Heart left ventricle (tissue), 16 donors: ENCODE data around the gene ZMYND15. TPM values are rescaled to one million over a fixed set of nuclear protein-coding genes. Genes with fewer than 3 reads are reported as not detected.

Experiments
- ATAC-seq, 4 donors: fragments of 200-7000 bp; cut with Tn5 transposase; one replicate each; pipeline ENCODE4 v1.9.1; 2020 to 2022; ENCODE audit warnings: moderate library complexity in 4 of 4, mild to moderate bottlenecking in 3 of 4, moderate number of reproducible peaks in 1 of 4
- DNase-seq, 5 donors: peaks; one replicate each; pipeline ENCODE4 v3.0.0-alpha.2; 2020
- H3K27ac ChIP-seq, 12 donors: fragments of 200-600 bp; sonication (generic) in 4 of 12; one replicate each; pipeline versions ENCODE4 v1.5.0 to v1.8.0; 2016 to 2022; ENCODE audit warnings: mild to moderate bottlenecking in 2 of 12
- H3K27me3 ChIP-seq, 9 donors: fragments of 200-600 bp; sonication (generic) in 2 of 9; one replicate each; pipeline versions ENCODE4 v1.5.1 to v1.8.0; 2016 to 2022; ENCODE audit warnings: mild to moderate bottlenecking in 3 of 9
- H3K36me3 ChIP-seq, 9 donors: fragments of 200-600 bp; sonication (generic) in 2 of 9; one replicate each; pipeline versions ENCODE4 v1.5.0 to v1.8.0; 2018 to 2022; ENCODE audit warnings: mild to moderate bottlenecking in 2 of 9
- H3K4me1 ChIP-seq, 12 donors: fragments of 200-600 bp; sonication (generic) in 4 of 12; one replicate each; pipeline versions ENCODE4 v1.5.0 to v1.8.0; 2016 to 2022; ENCODE audit warnings: mild to moderate bottlenecking in 3 of 12
- H3K4me3 ChIP-seq, 12 donors: fragments of 200-600 bp; sonication (generic) in 4 of 12; one replicate each; pipeline versions ENCODE4 v1.5.0 to v1.8.0; 2017 to 2022; ENCODE audit warnings: mild to moderate bottlenecking in 9 of 12, moderate library complexity in 4 of 12
- H3K9me3 ChIP-seq, 12 donors: fragments of 200-600 bp; sonication (generic) in 4 of 12; one replicate each; pipeline versions ENCODE4 v1.5.0 to v1.8.0; 2016 to 2022; ENCODE audit warnings: mild to moderate bottlenecking in 1 of 12
- CTCF ChIP-seq, 12 donors: fragments of 200-600 bp; sonication (generic) in 4 of 12; IDR thresholded peaks; one replicate each; pipeline versions ENCODE4 v1.5.0 to v1.8.0; 2018 to 2022; ENCODE audit warnings: antibody characterized with exemption in 12 of 12, mild to moderate bottlenecking in 5 of 12
- POLR2A ChIP-seq, 2 donors: fragments of 450-650 bp; IDR thresholded peaks; one replicate each; pipeline ENCODE4 v1.6.1; 2017; ENCODE audit warnings: antibody characterized with exemption in 2 of 2, mild to moderate bottlenecking in 2 of 2, moderate library complexity in 2 of 2
- WGBS, 4 donors: extraction: QIAGEN DNeasy Blood & Tissue Kit in 2 of 4; methylation state at CpG; one replicate each; pipeline versions ENCODE4 v1.1.5 to v1.1.7; 2013 to 2018; 5-methylcytosine and 5-hydroxymethylcytosine counted together
- intact Hi-C, 10 donors: fragments of 100-400 bp; cut with DNase I; formaldehyde crosslinking; loops; one replicate each; pipeline versions ENCODE4 v1.11.1 to v1.14.2; 2022
- polyA plus RNA-seq, 2 donors: library from polyadenylated mRNA; stranded (reverse); fragments of 200-250 nt; gene quantifications; one replicate each; pipeline ENCODE4 v1.2.3, GENCODE V29; 2013
- total RNA-seq, 9 donors: library from RNA; depleted of rRNA in 2 of 9; stranded (reverse); fragments of >200 nt in 2 of 9; fragmentation: NEBNext Ultra II Directional in 3 of 9; extraction: Animal tissue kit (Norgen Biotek cat#: 25700) in 3 of 9; gene quantifications; one replicate each; pipeline versions ENCODE4 v1.1.0 to v1.2.4, GENCODE V29; 2016 to 2023
- donor health status: ischemic (EF 13 %, LVEDD 7.1; RV severe dilation, severe dysfunction).
- donor health status: healthy with polysubstance abuse.
- donor health status: DM: no; HTN: yes; CAD: no.
- donor health status: DM: no; HTN: no; CAD: no.
- donor health status: ischemic (EF 25% LVEDD 6.9; RV normal size, moderate dysfunction).
- donor health status: ischemic (EF 25% LVEDD 5.7; RV mildly dilated, moderate dysfunction).
- donor health status: healthy.
- donor health status: DM: yes; HTN: yes; CAD: no.
- donor health status: ischemic (EF 35%, LVEDD 5.7; RV mildly dilated, moderate dysfunction).
- donor health status: nonischemic (EF 11% LVEDD 7.7; RV severe dilation, severe dysfunction).
- donor health status: DM: yes; HTN: yes; CAD: no.
- donor health status: PGD.
- donor health status: ischemic (EF 29% LVEDD 5.4; RV normal size, mild dysfunction).
- donor health status: nonischemic (EF 23%, LVEDD 6.1; RV moderate dilation, normal function).

ZMYND15 gene
- total and polyA plus RNA-seq, 11 donors, result 0.14 to 2.9 (median 0.36) TPM; not detected in 3

- no peaks in the 10 kb centered on the region for H3K36me3 ChIP-seq
- H3K4me3 ChIP-seq, result peak overlapping the region; percentile 49 to 95 (median 72)
- H3K27me3 ChIP-seq, result peaks cover 0 to 15% (median 7%) of the 10 kb centered on the region in 9 donors
- peak; percentile 87 to 94 (median 91) for DNase-seq
- H3K27ac ChIP-seq, result peak overlapping the region; percentile 90 to 99 (median 96)
- H3K4me1 ChIP-seq, result peaks cover 0 to 50% (median 36%) of the 10 kb centered on the region in 12 donors
- peak in 1 of 2 donors; percentile 89 for TF ChIP-seq POLR2A (IDR thresholded peaks at IDR 0.05)
- TF ChIP-seq CTCF (IDR thresholded peaks at IDR 0.05), result peak; percentile 58 to 88 (median 76)
- WGBS, 4 donors, result 0 to 1% (median 0%) methylated on average over 33 to 91 of the region's 91 CpGs
- ATAC-seq, result peak; percentile 87 to 96 (median 94)
- intact Hi-C loops, result loop anchor here (1.0 to 10.0 kb wide), 10 partner anchors 43 to 99 kb away; partner anchors contain the start of genes MED11 (in 8 of the 10), ARRB2 (in 3 of the 10), CXCL16 (in 1 of the 10) and MINK1 (in 1 of the 10)
- no peaks in the 10 kb centered on the region for H3K9me3 ChIP-seq
These were observed 50.5 kb downstream of the ZMYND15 start for GRCh38 chr17:4789951-4790704.

GRCh38 chr17:4790705-4791088, 51.1 kb downstream of the ZMYND15 start:
- 37 to 62% (median 52%) methylated on average over 7 of the region's 7 CpGs for WGBS, 4 donors
- TF ChIP-seq CTCF (IDR thresholded peaks at IDR 0.05) (no peak), POLR2A (IDR thresholded peaks at IDR 0.05) (no peak)
- Histone ChIP-seq H3K27me3 (peaks cover 0 to 9% (median 3%) of the 10 kb centered on the region in 9 donors), H3K4me1 (peaks cover 0 to 45% (median 31%) of the 10 kb centered on the region in 12 donors), H3K9me3 (no peaks in the 10 kb centered on the region), H3K27ac (peak overlapping the region; percentile 90 to 99 (median 96)), H3K36me3 (no peaks in the 10 kb centered on the region), H3K4me3 (peak overlapping the region; percentile 49 to 95 (median 72))
- intact Hi-C loops, result loop anchor here in 4 of 10 donors (1.0 to 5.0 kb wide), 4 partner anchors 43 to 99 kb away; partner anchors contain the start of genes MED11 (in 1 of the 4) and MINK1 (in 1 of the 4)
- no peak for DNase-seq
- ATAC-seq, result no peak

GRCh38 chr17:4795168-4795567, 55.5 kb downstream of the ZMYND15 start:
- Histone ChIP-seq H3K9me3 (no peaks in the 10 kb centered on the region), H3K4me3 (peak overlapping the region in 2 of 12 donors; percentile 76 to 77), H3K36me3 (peaks cover 0 to 26% (median 23%) of the 10 kb centered on the region in 9 donors), H3K4me1 (peaks cover 0 to 21% (median 7%) of the 10 kb centered on the region in 12 donors), H3K27ac (peak overlapping the region in 5 of 12 donors; percentile 55 to 89 (median 83)), H3K27me3 (no peaks in the 10 kb centered on the region)
- TF ChIP-seq POLR2A (IDR thresholded peaks at IDR 0.05) (no peak), CTCF (IDR thresholded peaks at IDR 0.05) (no peak)
- intact Hi-C loops, result loop anchor here in 2 of 10 donors (5.0 kb wide), 2 partner anchors 37 to 42 kb away; partner anchors contain the start of gene MINK1 (in 1 of the 2)
- ATAC-seq (no peak), DNase-seq (no peak)
- WGBS, 4 donors, result 97 to 100% (median 99%) methylated on average over 1 of the region's 1 CpG

Other genes starting within 250 kb of the ZMYND15 start
- gene SPNS2, start 241.0 kb upstream of the ZMYND15 start, total RNA-seq, result 10 to 100 TPM in 7 of 9 donors, 1 to 10 TPM in 2; 6.4 to 20.4 (median 11.4) TPM
- gene SPNS2, start 241.0 kb upstream of the ZMYND15 start, polyA plus RNA-seq, result 10 to 100 TPM; 13.7 to 22.0 TPM
- 10 to 100 TPM; 17.4 to 34.8 (median 24.4) TPM for gene MYBBP1A, start 184.4 kb upstream of the ZMYND15 start, total RNA-seq
- 10 to 100 TPM; 15.5 to 27.8 TPM for gene MYBBP1A, start 184.4 kb upstream of the ZMYND15 start, polyA plus RNA-seq
- not detected for gene GGT6, start 179.3 kb upstream of the ZMYND15 start, total RNA-seq
- gene GGT6, start 179.3 kb upstream of the ZMYND15 start, polyA plus RNA-seq, result not detected
- gene SMTNL2, start 155.3 kb upstream of the ZMYND15 start, total RNA-seq, result 10 to 100 TPM; 10.1 to 47.5 (median 18.5) TPM
- 1 to 10 TPM; 2.1 to 8.2 TPM for gene SMTNL2, start 155.3 kb upstream of the ZMYND15 start, polyA plus RNA-seq
- 10 to 100 TPM in 1 of 9 donors, under 1 TPM in 5, not detected in 3; 0.23 to 62.4 (median 0.38) TPM for gene ALOX15, start 98.2 kb upstream of the ZMYND15 start, total RNA-seq
- gene ALOX15, start 98.2 kb upstream of the ZMYND15 start, polyA plus RNA-seq, result not detected
- 10 to 100 TPM; 19.0 to 42.6 (median 34.5) TPM for gene PELP1, start 35.7 kb upstream of the ZMYND15 start, total RNA-seq
- 10 to 100 TPM; 20.4 to 28.0 TPM for gene PELP1, start 35.7 kb upstream of the ZMYND15 start, polyA plus RNA-seq
- 10 to 100 TPM; 10.9 to 87.6 (median 23.0) TPM for gene ARRB2, start 29.2 kb upstream of the ZMYND15 start, total RNA-seq
- gene ARRB2, start 29.2 kb upstream of the ZMYND15 start, polyA plus RNA-seq, result 10 to 100 TPM; 17.1 to 24.8 TPM
- 10 to 100 TPM; 11.5 to 30.3 (median 18.8) TPM for gene MED11, start 8.4 kb upstream of the ZMYND15 start, total RNA-seq
- 10 to 100 TPM; 23.3 to 49.6 TPM for gene MED11, start 8.4 kb upstream of the ZMYND15 start, polyA plus RNA-seq
- 10 to 100 TPM in 2 of 9 donors, 1 to 10 TPM in 7; 1.6 to 42.5 (median 4.5) TPM for gene CXCL16, start 95 bp downstream of the ZMYND15 start, total RNA-seq
- gene CXCL16, start 95 bp downstream of the ZMYND15 start, polyA plus RNA-seq, result 1 to 10 TPM; 1.3 to 3.7 TPM
- not detected for gene TM4SF5, start 32.1 kb downstream of the ZMYND15 start, total RNA-seq
- not detected for gene TM4SF5, start 32.1 kb downstream of the ZMYND15 start, polyA plus RNA-seq
- gene VMO1, start 46.5 kb downstream of the ZMYND15 start, total RNA-seq, result 1 to 10 TPM in 4 of 9 donors, under 1 TPM in 2, not detected in 3; 0.48 to 1.9 (median 1.1) TPM
- gene VMO1, start 46.5 kb downstream of the ZMYND15 start, polyA plus RNA-seq, result 1 to 10 TPM in 1 of 2 donors, not detected in 1; 1.4 TPM
- not detected for gene GLTPD2, start 49.1 kb downstream of the ZMYND15 start, total RNA-seq
- not detected for gene GLTPD2, start 49.1 kb downstream of the ZMYND15 start, polyA plus RNA-seq
- gene PSMB6, start 56.3 kb downstream of the ZMYND15 start, total RNA-seq, result 100 to 1,000 TPM; 143 to 320 (median 182) TPM
- 100 to 1,000 TPM; 263 to 320 TPM for gene PSMB6, start 56.3 kb downstream of the ZMYND15 start, polyA plus RNA-seq
- 10 to 100 TPM in 2 of 9 donors, 1 to 10 TPM in 7; 5.5 to 17.9 (median 8.5) TPM for gene PLD2, start 67.3 kb downstream of the ZMYND15 start, total RNA-seq
- 1 to 10 TPM; 5.3 to 8.6 TPM for gene PLD2, start 67.3 kb downstream of the ZMYND15 start, polyA plus RNA-seq
- gene MINK1, start 93.5 kb downstream of the ZMYND15 start, total RNA-seq, result 10 to 100 TPM; 23.1 to 55.8 (median 36.0) TPM
- gene MINK1, start 93.5 kb downstream of the ZMYND15 start, polyA plus RNA-seq, result 10 to 100 TPM; 24.8 to 28.4 TPM
- gene C17orf107, start 159.7 kb downstream of the ZMYND15 start, total RNA-seq, result 1 to 10 TPM in 1 of 9 donors, under 1 TPM in 8; 0.07 to 1.3 (median 0.43) TPM
- gene C17orf107, start 159.7 kb downstream of the ZMYND15 start, polyA plus RNA-seq, result under 1 TPM; 0.46 to 0.69 TPM
- 1 to 10 TPM in 2 of 9 donors, under 1 TPM in 7; 0.23 to 1.4 (median 0.48) TPM for gene CHRNE, start 163.3 kb downstream of the ZMYND15 start, total RNA-seq
- gene CHRNE, start 163.3 kb downstream of the ZMYND15 start, polyA plus RNA-seq, result under 1 TPM; 0.27 to 0.71 TPM
- gene GP1BA, start 192.4 kb downstream of the ZMYND15 start, total RNA-seq, result under 1 TPM in 3 of 9 donors, not detected in 6; 0.20 to 0.35 (median 0.25) TPM
- under 1 TPM; 0.06 to 0.19 TPM for gene GP1BA, start 192.4 kb downstream of the ZMYND15 start, polyA plus RNA-seq
- 100 to 1,000 TPM; 146 to 282 (median 204) TPM for gene SLC25A11, start 200.2 kb downstream of the ZMYND15 start, total RNA-seq
- 100 to 1,000 TPM; 136 to 168 TPM for gene SLC25A11, start 200.2 kb downstream of the ZMYND15 start, polyA plus RNA-seq
- 100 to 1,000 TPM in 1 of 9 donors, 10 to 100 TPM in 8; 50.7 to 111 (median 79.6) TPM for gene RNF167, start 200.4 kb downstream of the ZMYND15 start, total RNA-seq
- 100 to 1,000 TPM; 134 to 152 TPM for gene RNF167, start 200.4 kb downstream of the ZMYND15 start, polyA plus RNA-seq
- gene PFN1, start 208.7 kb downstream of the ZMYND15 start, total RNA-seq, result 100 to 1,000 TPM; 145 to 608 (median 234) TPM
- gene PFN1, start 208.7 kb downstream of the ZMYND15 start, polyA plus RNA-seq, result 100 to 1,000 TPM; 177 to 982 TPM
- gene ENO3, start 211.3 kb downstream of the ZMYND15 start, total RNA-seq, result 1,000 to 10,000 TPM in 2 of 9 donors, 100 to 1,000 TPM in 7; 383 to 1,354 (median 668) TPM
- 1,000 to 10,000 TPM in 1 of 2 donors, 100 to 1,000 TPM in 1; 253 to 1,459 TPM for gene ENO3, start 211.3 kb downstream of the ZMYND15 start, polyA plus RNA-seq
- gene SPAG7, start 228.0 kb downstream of the ZMYND15 start, total RNA-seq, result 100 to 1,000 TPM in 6 of 9 donors, 10 to 100 TPM in 3; 88.7 to 149 (median 125) TPM
- 100 to 1,000 TPM; 118 to 192 TPM for gene SPAG7, start 228.0 kb downstream of the ZMYND15 start, polyA plus RNA-seq
- 100 to 1,000 TPM in 1 of 9 donors, 10 to 100 TPM in 8; 25.2 to 108 (median 32.4) TPM for gene CAMTA2, start 247.8 kb downstream of the ZMYND15 start, total RNA-seq
- gene CAMTA2, start 247.8 kb downstream of the ZMYND15 start, polyA plus RNA-seq, result 10 to 100 TPM; 41.7 to 59.4 TPM